ENCODE measurements around the gene HAUS3. TPM values are rescaled to one million over a fixed set of nuclear protein-coding genes. Genes with fewer than 3 reads are reported as not detected.

HAUS3 gene
- total and polyA plus RNA-seq, 2 of the 8 experiments (the other 6 are each of a cell fraction or from before 2014, with no cell fraction given) = 3.2 to 14.8 TPM

- TF ChIP-seq CHD7 (IDR thresholded peaks at IDR 0.05; ENCODE audit: insufficient replicate concordance, low read length) (no peak), SRF (IDR thresholded peaks at IDR 0.05; ENCODE audit: low read depth, low read length) (no peak), USF2 (IDR thresholded peaks at IDR 0.05; ENCODE audit: low read length) (no peak), RAD21 (IDR thresholded peaks at IDR 0.05 in 1 of 2, conservative IDR thresholded peaks at IDR 0.05 in 1 of 2; ENCODE audit: low read depth in 2 of 2, low read length in 2 of 2) (no peak), POLR2AphosphoS5 (IDR thresholded peaks at IDR 0.05; ENCODE audit: low read depth, low read length) (no peak), NANOG (IDR thresholded peaks at IDR 0.05; ENCODE audit: insufficient read depth, low read depth, low read length, poor library complexity, severe bottlenecking) (no peak), BACH1 (IDR thresholded peaks at IDR 0.05; ENCODE audit: low read length) (no peak), POLR2A (IDR thresholded peaks at IDR 0.05; ENCODE audit: control extremely low read depth in 1 of 2, low read depth in 2 of 2, low read length in 2 of 2) (no peak), JUND (IDR thresholded peaks at IDR 0.05; ENCODE audit: low read length) (no peak), RNF2 (IDR thresholded peaks at IDR 0.05; ENCODE audit: borderline replicate concordance, low read depth, low read length, missing control alignments, poor library complexity, severe bottlenecking) (no peak)
Measured at GRCh38 chr4:2288051-2288541, 46.2 kb upstream of the HAUS3 start (continued).
